Measurements from ENCODE around the gene IGFL3. TPM values are rescaled to one million over a fixed set of nuclear protein-coding genes. Genes with fewer than 3 reads are reported as not detected.
"Not testable (repeated sequence)": the region's sequence is repeated elsewhere in the genome, so short reads cannot be mapped to it uniquely, and the experiment has no call there.

IGFL3 gene
- total RNA-seq (not detected), polyA plus RNA-seq (not detected)

DNA sequence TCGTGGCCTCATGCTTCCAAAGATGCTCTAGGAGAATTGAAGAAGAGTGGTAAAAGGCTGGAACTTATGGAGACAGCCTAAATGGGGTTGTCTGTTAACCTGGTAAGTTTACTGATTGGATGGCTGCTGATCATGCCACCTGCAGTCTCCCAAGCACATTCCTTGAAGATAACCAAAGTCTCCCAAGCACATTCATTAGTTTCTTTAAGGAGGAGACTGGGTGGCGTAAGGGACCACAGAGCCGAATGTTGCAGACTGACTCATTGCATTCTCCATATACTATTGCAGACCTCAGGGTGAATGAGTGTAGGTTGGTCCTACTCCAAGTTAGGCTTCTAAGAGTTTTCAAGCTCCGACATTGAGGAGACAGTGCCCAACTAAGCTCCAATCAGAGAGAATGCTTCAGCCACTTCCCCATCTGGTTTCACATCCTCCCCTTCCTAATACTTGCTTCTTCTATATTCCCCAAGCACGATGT lies at the start of gene IGFL3:
Gene IGFL3, minus strand, starts transcription at position 51 of the 478 bp plus-strand sequence. Its CDS starts 39 bp downstream, at position 12.
- Histone ChIP-seq H3K36me3 (ENCODE audit: insufficient read depth) (no peaks in the 10 kb centered on the region), H3K4me3 (ENCODE audit: low read depth, low read length) (no peak within 1 kb of the TSS), H3K27ac (ENCODE audit: low read depth) (no peak within 1 kb of the TSS), H3K4me1 (ENCODE audit: insufficient read depth) (no peaks in the 10 kb centered on the region)
- no peak for DNase-seq (ENCODE audit: extremely low spot score)
- 85% methylated on average over 5 of the region's 5 CpGs for WGBS

DNA sequence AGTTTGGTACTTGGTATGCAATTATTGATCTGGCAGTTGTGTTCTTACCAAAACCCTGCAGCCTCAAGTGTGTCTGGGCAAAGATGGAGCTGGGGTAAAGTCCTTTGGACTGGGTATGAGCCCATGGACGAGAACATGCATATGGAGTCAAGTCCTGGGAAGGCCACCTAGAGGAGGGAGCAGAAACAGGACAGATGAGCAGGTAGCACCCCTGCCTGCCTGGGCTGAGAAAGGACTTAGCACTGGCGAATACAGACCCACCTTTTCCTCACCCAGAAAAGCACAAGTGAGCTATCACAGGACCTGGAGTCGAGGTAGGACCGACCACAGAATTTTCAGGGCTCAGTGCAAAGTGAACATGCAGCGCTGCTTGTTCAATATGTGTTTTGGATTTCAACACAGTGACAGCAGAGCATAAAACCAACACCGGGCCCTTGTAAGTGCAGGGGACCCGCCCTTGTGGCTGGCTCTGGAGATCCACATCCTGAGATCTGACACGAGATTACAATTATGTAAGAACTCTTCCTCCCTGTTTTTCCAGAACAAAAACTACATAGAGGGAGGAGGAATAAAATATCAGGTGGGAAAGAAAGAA lies 49.5 kb upstream of the IGFL3 start:
- Histone ChIP-seq H3K4me3 (ENCODE audit: low read depth, low read length) (no peak overlapping the region), H3K36me3 (ENCODE audit: insufficient read depth) (no peaks in the 10 kb centered on the region), H3K4me1 (ENCODE audit: insufficient read depth) (no peaks in the 10 kb centered on the region), H3K27ac (ENCODE audit: low read depth) (no peak overlapping the region)
- no peak for DNase-seq (ENCODE audit: extremely low spot score)
- WGBS = 65% methylated on average over 8 of the region's 8 CpGs

DNA sequence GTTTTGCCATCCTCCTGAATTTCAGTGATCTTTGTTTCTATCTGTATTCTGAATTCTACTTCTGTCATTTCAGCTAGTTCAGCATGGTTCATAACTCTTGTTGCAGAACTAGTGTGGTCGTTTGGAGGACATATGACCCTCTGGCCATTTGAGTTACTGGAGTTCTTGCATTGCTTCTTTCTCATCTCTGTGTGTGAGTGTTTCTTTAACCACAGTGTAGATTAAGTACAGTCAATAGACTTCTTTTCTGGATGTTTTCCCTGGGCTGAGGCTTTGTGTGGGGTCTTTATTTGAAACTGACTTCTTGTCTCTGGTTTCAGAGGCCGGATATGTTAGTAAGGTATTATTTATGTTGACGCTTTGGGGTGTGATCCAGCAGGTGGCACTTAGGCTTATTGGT lies 38.2 kb upstream of the IGFL3 start:
- Histone ChIP-seq H3K27ac (ENCODE audit: low read depth) (no peak overlapping the region), H3K4me1 (ENCODE audit: insufficient read depth) (no peaks in the 10 kb centered on the region), H3K4me3 (ENCODE audit: low read depth, low read length) (no peak overlapping the region), H3K36me3 (ENCODE audit: insufficient read depth) (no peaks in the 10 kb centered on the region)
- no peak for DNase-seq (ENCODE audit: extremely low spot score)
- WGBS = 74% methylated on average over 3 of the region's 3 CpGs

DNA sequence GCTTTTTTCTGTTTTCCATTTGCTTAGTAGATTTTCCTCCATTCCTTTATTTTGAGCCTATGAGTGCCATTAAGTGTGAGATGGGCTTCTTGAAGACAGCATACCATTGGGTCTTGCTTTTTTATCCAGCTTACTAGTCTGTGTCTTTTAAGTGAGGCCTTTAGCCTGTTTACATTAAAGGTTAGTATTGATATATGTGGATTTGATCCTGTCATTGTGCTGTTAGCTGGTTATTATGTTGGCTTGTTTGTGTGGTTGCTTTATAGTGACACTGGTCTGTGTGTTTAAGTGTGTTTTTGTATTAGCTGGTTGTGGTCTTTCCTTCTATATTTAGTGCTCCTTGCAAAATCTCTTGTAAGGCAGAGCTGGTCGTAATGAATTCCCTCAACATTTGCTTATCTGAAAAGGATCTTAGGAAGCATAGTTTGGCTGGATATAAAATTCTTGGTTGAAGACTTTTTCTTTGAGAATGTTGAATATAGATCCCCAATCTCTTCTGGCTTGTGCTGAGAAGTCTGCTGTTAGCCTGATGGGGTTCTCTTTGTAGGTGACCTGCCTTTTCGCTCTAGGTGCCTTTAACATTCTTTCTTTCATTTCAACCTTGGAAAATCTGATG lies 37.3 kb upstream of the IGFL3 start:
- 75% methylated on average over 2 of the region's 2 CpGs for WGBS
- not testable (repeated sequence) for DNase-seq (ENCODE audit: extremely low spot score); H3K4me1 ChIP-seq (ENCODE audit: insufficient read depth); H3K36me3 ChIP-seq (ENCODE audit: insufficient read depth); H3K27ac ChIP-seq (ENCODE audit: low read depth); H3K4me3 ChIP-seq (ENCODE audit: low read depth, low read length)

DNA sequence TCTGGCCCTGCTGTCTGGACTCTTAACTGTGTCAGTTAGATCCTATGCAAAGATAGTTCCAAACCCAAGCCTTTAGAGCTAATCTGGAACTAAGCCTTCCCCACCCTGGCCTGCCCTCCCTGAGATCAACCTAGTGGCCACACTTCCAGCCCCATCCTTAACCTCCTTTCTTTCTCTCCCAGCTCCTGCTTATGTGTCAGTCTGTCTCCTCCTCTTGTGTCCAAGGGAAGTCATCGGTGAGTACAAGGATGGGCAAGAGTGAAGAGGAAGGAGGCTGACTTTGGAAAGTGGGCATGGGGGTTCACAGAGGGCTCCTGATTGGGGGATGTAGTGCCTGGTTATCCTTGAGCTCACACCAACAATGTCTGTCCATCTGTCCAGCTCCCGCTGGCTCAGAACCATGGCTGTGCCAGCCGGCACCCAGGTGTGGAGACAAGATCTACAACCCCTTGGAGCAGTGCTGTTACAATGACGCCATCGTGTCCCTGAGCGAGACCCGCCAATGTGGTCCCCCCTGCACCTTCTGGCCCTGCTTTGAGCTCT lies 35.8 kb upstream of the IGFL3 start:
- 95% methylated on average over 7 of the region's 7 CpGs for WGBS
- no peak overlapping the region for H3K27ac ChIP-seq (ENCODE audit: low read depth)
- no peak overlapping the region for H3K4me3 ChIP-seq (ENCODE audit: low read depth, low read length)
- no peaks in the 10 kb centered on the region for H3K4me1 ChIP-seq (ENCODE audit: insufficient read depth)
- H3K36me3 ChIP-seq (ENCODE audit: insufficient read depth) = no peaks in the 10 kb centered on the region
- no peak for DNase-seq (ENCODE audit: extremely low spot score)

DNA sequence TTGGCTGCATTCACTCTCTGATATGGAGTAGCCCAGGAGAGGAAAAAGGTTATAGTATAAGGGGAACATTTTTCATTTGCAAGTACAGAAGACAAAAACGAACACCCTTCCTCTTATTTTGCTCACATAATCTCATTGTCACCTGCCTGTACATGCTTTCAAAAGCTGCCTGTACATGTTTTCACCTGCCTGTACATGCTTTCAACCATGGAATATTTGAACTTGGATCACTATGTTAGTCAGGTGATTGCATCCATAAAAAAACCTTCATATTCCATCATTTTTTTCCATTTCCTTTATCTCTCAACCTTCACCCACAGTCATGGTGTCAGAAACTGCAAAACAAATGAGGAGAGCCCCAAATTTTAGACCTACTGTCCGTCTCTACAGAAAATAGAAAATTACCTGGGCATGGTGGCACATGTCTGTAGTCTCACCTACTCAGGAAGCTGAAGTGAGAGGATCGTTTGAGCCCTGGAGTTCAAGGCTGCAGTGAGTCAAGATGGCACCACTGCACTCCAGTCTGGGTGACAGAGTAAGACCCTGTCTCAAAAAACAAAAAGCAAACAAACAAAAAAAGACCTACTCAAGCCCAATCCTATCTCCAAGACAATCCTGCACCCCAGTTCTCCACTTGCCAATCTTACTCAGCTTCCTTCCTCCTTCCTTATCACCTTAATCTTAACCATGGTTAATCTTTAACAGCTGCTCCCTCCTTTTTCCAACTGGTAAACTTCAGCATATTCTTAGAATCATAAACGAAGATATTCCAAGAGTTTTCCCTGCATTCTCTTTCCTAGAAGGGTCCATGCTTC lies 35.1 kb upstream of the IGFL3 start:
- H3K36me3 ChIP-seq (ENCODE audit: insufficient read depth) = no peaks in the 10 kb centered on the region
- H3K4me3 ChIP-seq (ENCODE audit: low read depth, low read length) = no peak overlapping the region
- DNase-seq (ENCODE audit: extremely low spot score) = no peak
- WGBS = 53% methylated on average over 4 of the region's 4 CpGs
- H3K4me1 ChIP-seq (ENCODE audit: insufficient read depth) = no peaks in the 10 kb centered on the region
- H3K27ac ChIP-seq (ENCODE audit: low read depth) = no peak overlapping the region

DNA sequence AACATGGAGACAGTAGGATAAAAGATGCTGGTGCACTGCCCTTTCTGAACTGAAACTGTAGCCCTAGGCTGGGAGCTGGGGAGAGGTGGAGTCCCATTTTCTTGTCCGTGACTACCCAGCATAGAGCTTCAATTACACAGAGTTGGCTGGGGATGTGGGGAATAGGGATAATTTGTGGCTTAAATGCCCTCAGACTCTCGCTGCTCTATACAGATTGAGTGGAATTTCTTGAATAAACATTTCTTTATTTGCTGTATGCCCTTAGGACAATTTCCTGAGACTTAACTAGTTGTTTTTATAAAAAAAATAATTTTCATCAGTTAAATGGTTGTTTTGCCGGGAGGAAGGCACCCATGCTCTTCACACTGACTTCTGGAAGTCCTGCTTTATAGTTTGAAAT lies 30.7 kb upstream of the IGFL3 start:
- WGBS = 49% methylated on average over 3 of the region's 3 CpGs
- H3K4me3 ChIP-seq (ENCODE audit: low read depth, low read length) = no peak overlapping the region
- H3K27ac ChIP-seq (ENCODE audit: low read depth) = no peak overlapping the region
- no peaks in the 10 kb centered on the region for H3K4me1 ChIP-seq (ENCODE audit: insufficient read depth)
- no peaks in the 10 kb centered on the region for H3K36me3 ChIP-seq (ENCODE audit: insufficient read depth)
- no peak for DNase-seq (ENCODE audit: extremely low spot score)

DNA sequence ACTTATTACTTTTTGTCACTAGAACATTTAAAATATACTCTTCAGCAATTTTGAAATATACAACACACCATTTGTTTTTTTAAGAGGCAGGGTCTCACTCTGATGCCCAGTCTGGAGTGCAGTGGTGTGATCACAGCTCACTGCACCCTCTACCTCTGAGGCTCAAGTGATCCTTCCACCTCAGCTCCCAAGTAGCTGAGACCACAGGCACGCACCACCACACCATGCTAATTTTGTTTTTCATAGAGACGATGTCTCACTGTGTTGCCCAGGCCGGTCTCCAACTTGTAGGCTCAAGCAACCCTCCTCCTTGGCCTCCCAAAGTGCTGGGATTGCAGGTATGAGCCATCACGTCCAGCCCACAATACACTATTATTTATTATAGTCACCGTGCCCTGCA lies 26.1 kb upstream of the IGFL3 start:
- WGBS = 82% methylated on average over 5 of the region's 5 CpGs
- Histone ChIP-seq H3K4me1 (ENCODE audit: insufficient read depth) (no peaks in the 10 kb centered on the region), H3K4me3 (ENCODE audit: low read depth, low read length) (no peak overlapping the region), H3K27ac (ENCODE audit: low read depth) (no peak overlapping the region), H3K36me3 (ENCODE audit: insufficient read depth) (no peaks in the 10 kb centered on the region)
- no peak for DNase-seq (ENCODE audit: extremely low spot score)

DNA sequence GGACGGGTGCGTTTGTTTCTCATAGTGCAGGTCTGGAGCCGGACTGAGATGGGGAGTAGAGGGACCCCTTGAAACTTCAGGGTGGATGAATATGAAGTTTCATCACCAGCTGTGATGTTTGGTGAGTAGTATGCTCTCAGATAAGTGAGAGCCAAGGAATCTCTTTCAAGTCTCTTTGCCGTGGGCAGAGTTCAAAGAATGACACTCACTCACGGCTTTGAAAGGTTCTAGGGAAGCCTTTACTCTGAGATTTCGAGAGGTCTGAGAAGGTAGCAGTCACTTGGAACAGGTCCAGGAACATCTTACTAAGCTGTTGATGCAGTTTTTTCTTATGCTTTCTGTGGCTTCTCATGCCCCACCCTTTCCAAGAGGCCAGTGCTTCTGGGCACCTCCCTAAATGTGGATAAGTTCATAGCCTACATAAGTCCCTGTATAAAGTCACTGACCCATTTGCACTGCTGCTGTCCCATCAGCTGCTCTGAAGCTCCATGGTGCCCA lies 23.4 kb upstream of the IGFL3 start, which contains the start of gene IGFL2:
Gene IGFL2, plus strand, starts transcription at position 448 of the 498 bp plus-strand sequence. Its CDS starts 41 bp downstream, at position 489.
- H3K27ac ChIP-seq (ENCODE audit: low read depth) = no peak within 1 kb of the TSS
- H3K36me3 ChIP-seq (ENCODE audit: insufficient read depth) = no peaks in the 10 kb centered on the region
- H3K4me3 ChIP-seq (ENCODE audit: low read depth, low read length) = no peak within 1 kb of the TSS
- no peak for DNase-seq (ENCODE audit: extremely low spot score)
- H3K4me1 ChIP-seq (ENCODE audit: insufficient read depth) = no peaks in the 10 kb centered on the region
- 47% methylated on average over 6 of the region's 6 CpGs for WGBS

DNA sequence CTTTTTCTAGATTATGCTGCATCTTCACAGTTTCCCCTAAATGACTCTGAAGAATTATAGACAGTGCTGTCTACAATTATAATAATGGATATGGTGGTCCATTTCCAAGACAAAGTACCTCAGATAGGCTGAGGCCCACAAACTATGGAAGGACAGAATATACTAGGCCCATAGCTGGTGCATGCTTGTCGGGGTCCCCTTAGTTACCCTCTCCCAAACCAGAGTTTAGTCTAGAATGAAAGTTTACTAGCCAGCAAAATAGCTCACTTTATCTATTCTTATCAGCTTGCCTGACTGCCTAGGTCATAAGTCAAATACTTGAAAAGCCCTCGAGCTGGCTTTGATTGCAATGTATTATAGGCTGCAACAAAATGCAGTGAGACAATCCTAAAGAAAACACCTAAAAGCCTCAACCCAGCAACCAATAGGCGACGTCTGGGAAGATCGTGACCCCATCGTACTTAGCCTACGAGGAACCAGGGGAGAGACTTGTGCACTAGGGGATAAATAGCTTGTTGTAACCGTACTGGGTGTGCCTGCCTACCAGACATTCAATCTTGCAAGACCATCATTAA lies 22.8 kb upstream of the IGFL3 start:
- 28% methylated on average over 8 of the region's 8 CpGs for WGBS
- Histone ChIP-seq H3K4me3 (ENCODE audit: low read depth, low read length) (no peak overlapping the region), H3K36me3 (ENCODE audit: insufficient read depth) (no peaks in the 10 kb centered on the region), H3K4me1 (ENCODE audit: insufficient read depth) (no peaks in the 10 kb centered on the region), H3K27ac (ENCODE audit: low read depth) (no peak overlapping the region)
- DNase-seq (ENCODE audit: extremely low spot score) = no peak

DNA sequence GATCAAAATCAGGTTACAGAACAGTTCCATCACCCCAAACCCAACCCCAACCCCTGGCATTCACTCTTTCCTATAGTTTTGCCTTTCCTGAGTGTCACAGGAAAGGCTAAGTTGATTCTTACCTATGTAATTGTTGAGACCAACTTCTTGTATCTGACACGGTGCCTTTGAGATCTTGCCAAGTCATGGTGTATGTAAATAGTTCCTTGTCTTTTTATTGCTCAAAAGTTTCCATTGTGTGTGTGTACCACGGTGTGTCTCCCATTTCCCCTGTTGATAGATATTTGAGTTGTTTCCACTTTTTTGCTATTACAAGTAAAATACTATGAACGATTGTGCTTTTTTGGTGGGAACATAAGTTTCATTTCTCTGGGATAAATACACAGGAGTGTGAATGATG lies 20.3 kb upstream of the IGFL3 start:
- WGBS = 39% methylated on average over 3 of the region's 3 CpGs
- DNase-seq (ENCODE audit: extremely low spot score) = no peak
- no peaks in the 10 kb centered on the region for H3K4me1 ChIP-seq (ENCODE audit: insufficient read depth)
- H3K36me3 ChIP-seq (ENCODE audit: insufficient read depth) = no peaks in the 10 kb centered on the region
- H3K4me3 ChIP-seq (ENCODE audit: low read depth, low read length) = no peak overlapping the region
- no peak overlapping the region for H3K27ac ChIP-seq (ENCODE audit: low read depth)

DNA sequence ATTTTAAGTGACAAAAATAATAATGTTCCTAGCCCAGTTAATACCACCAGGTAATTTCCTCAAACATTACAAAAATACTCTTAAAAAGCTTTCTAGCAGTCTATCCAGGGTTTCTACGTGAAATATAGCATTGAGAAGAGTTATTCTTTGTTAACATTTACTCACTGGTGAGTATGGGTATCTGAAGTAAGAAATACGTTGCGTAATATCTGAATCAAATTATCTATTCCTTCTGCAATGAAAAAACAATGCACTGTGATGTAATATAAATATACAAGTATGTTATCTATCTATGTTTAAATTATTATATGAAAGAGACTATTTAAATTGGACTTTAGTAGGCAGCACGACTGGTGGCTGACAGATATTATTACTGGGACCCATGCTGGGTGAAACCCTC lies 17.8 kb upstream of the IGFL3 start:
- Histone ChIP-seq H3K4me3 (ENCODE audit: low read depth, low read length) (no peak overlapping the region), H3K4me1 (ENCODE audit: insufficient read depth) (no peaks in the 10 kb centered on the region), H3K36me3 (ENCODE audit: insufficient read depth) (no peaks in the 10 kb centered on the region), H3K27ac (ENCODE audit: low read depth) (no peak overlapping the region)
- 59% methylated on average over 4 of the region's 4 CpGs for WGBS
- DNase-seq (ENCODE audit: extremely low spot score) = no peak

DNA sequence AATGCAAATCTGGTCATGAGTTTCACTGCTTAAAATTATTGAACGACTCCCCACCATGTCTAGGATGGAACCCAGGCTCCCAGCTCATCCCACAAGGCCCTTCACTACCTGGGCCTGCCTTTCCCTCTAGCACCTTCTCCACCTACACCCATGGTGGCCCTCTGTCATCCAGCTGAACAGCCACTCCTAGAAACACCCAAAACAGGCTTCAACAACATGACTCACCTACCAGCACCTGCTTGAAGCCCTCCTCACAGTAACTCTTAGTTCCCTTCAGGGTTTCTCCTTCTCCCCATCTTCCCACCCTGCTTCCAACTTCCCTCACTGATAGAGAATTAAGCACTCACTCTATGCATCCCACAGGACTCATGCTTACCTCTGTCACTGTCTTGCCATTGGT lies 16.9 kb upstream of the IGFL3 start:
- Histone ChIP-seq H3K4me3 (ENCODE audit: low read depth, low read length) (no peak overlapping the region), H3K36me3 (ENCODE audit: insufficient read depth) (no peaks in the 10 kb centered on the region), H3K27ac (ENCODE audit: low read depth) (no peak overlapping the region), H3K4me1 (ENCODE audit: insufficient read depth) (no peaks in the 10 kb centered on the region)
- DNase-seq (ENCODE audit: extremely low spot score) = no peak
- 65% methylated on average over 1 of the region's 1 CpG for WGBS

Data from urinary bladder (tissue), 4 donors.